ENCODE measurements around the gene INPP4B.

The INPP4B gene

GRCh38 chr4:142372530-142373260, 473.4 kb downstream of the INPP4B start:
- DNase-seq: no peak

- DNase-seq: no peak
Observed at GRCh38 chr4:142369141-142369540, 477.0 kb downstream of the INPP4B start.

GRCh38 chr4:142367418-142368180, 478.5 kb downstream of the INPP4B start:
- DNase-seq: no peak

GRCh38 chr4:142366769-142367181, 479.3 kb downstream of the INPP4B start:
- no peak for DNase-seq

- DNase-seq: no peak
Observed at GRCh38 chr4:142365391-142365790, 480.7 kb downstream of the INPP4B start.

- no peak for DNase-seq
Observed at GRCh38 chr4:142363686-142364085, 482.4 kb downstream of the INPP4B start.

- DNase-seq: no peak
Observed at GRCh38 chr4:142361981-142362380, 484.1 kb downstream of the INPP4B start.

- DNase-seq: no peak
Observed at GRCh38 chr4:142360657-142361056, 485.4 kb downstream of the INPP4B start.

GRCh38 chr4:142358656-142359055, 487.4 kb downstream of the INPP4B start:
- no peak for DNase-seq

GRCh38 chr4:142356801-142357200, 489.3 kb downstream of the INPP4B start:
- no peak for DNase-seq

- DNase-seq: no peak
Observed at GRCh38 chr4:142356118-142356759, 489.9 kb downstream of the INPP4B start.

GRCh38 chr4:142355421-142355930, 490.6 kb downstream of the INPP4B start:
- no peak for DNase-seq

GRCh38 chr4:142354794-142355420, 491.2 kb downstream of the INPP4B start:
- no peak for DNase-seq

GRCh38 chr4:142354041-142354440, 492.1 kb downstream of the INPP4B start:
- DNase-seq: no peak

- DNase-seq: peak; percentile 35
Observed at GRCh38 chr4:142353149-142353738, 492.9 kb downstream of the INPP4B start.

GRCh38 chr4:142352712-142353111, 493.4 kb downstream of the INPP4B start:
- DNase-seq: no peak

GRCh38 chr4:142351958-142352357, 494.1 kb downstream of the INPP4B start:
- no peak for DNase-seq

GRCh38 chr4:142350871-142351270, 495.2 kb downstream of the INPP4B start:
- DNase-seq: no peak

GRCh38 chr4:142348613-142349021, 497.5 kb downstream of the INPP4B start:
- no peak for DNase-seq

GRCh38 chr4:142347241-142347640, 498.9 kb downstream of the INPP4B start:
- DNase-seq: no peak

GRCh38 chr4:142345924-142346323, 500.2 kb downstream of the INPP4B start:
- DNase-seq: no peak

- no peak for DNase-seq
Observed at GRCh38 chr4:142341268-142341667, 504.8 kb downstream of the INPP4B start.

Measured in right kidney (tissue), 1 donor.